Stimulated activated CD4-positive, alpha-beta T cell treated with anti-CD3 and anti-CD28 coated beads, Interleukin-12 subunit alpha, Interleukin-12 subunit beta, amount 100 ng/mL, for 4 hours (primary cell): Measurements from ENCODE around the gene VAV2.

Experiments
- DNase-seq: peaks from one replicate; pipeline ENCODE4 v3.0.0-alpha.2; 2020

Gene VAV2

DNA sequence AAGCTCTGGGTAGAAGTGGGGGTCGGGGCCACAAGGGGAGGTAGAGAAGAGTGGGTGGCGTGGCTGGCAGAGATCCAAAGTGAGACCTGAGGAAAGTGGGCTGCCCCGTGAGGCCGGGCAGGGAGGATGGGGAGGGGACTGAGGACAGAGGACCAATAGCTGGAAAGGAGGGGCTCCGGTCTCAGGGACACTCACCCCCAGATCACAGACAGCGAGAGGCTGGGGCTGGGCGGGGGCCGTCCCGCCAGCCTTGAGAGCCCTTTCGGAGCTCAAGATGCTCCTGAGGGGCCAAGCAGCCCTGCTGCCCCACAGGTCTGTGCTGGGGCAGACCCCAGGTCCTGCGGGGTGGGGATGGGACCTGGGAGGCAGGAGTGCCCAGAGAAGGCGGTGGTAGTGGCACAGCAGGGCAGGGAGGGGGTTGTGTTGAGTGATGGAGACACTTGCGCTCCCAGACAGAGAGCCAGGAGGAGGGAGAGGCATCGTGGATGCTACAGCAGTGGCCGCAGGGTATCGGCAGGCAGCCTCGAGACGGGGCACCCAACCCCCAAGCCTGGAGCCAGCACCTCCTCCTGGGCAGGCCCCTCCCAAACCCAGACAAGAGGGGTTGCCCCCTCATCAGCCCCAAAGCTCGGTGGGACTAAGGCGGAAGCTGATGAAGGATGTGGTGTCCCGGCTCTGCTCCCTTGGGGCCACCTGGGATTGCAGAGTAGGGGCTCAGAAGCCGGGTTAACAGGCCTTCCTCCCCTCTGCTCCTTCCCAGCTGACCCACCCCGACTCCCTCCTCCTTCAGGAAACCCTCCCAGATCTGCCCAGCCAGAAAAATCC lies 257.3 kb downstream of the VAV2 start:
- DNase-seq = no peak

DNA sequence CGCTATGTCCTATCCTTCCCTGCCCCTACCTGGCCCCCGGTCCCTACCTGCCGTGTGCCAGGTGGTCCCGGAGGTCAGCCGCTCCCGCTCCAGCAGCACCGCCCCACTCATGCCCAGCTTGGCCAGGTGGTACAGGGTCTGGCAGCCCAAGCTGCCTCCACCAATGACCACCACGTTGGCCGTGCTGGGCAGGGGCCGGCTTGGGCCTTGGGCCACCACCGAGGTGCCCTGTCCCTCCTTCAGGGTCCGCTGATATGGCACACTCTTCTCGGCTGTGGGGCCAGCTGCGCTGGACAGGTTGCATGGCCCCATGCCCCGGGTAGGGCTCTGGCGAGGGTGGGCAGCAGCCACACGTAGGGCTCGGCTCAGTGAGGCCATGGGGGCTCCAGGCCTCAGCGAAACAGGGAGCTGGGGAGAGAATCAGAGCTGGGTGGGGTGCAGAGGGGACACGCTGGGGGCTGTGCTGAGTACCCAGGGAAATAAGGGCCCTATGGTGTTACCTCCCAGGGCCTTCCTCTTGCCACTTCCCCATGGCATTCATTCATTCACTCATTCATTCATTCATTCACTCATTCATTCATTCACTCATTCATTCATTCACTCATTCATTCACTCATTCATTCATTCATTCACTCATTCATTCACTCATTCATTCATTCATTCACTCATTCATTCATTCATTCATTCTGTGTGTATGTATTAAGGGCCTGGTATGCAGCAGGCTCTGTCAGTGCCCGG lies 258.2 kb downstream of the VAV2 start:
- no peak for DNase-seq

DNA sequence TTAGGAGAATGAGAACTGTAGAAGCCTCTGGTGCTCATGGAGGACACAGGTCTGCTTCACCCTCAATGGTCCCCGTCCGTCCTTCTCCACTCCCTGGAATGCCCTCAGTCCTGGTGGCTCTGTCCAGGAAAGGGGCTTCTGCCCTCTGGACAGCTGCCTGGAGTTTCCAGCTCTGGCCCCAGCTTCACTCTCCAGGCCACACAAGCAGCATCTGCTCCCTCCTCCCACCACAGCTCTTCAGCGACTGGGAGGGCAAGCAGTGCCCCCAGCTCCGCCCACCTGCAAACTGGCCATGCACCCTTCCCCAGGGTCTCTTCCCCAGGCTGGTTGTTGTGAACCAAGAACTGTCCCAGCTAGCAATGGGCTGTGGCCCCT lies 258.7 kb downstream of the VAV2 start:
- DNase-seq = no peak

DNA sequence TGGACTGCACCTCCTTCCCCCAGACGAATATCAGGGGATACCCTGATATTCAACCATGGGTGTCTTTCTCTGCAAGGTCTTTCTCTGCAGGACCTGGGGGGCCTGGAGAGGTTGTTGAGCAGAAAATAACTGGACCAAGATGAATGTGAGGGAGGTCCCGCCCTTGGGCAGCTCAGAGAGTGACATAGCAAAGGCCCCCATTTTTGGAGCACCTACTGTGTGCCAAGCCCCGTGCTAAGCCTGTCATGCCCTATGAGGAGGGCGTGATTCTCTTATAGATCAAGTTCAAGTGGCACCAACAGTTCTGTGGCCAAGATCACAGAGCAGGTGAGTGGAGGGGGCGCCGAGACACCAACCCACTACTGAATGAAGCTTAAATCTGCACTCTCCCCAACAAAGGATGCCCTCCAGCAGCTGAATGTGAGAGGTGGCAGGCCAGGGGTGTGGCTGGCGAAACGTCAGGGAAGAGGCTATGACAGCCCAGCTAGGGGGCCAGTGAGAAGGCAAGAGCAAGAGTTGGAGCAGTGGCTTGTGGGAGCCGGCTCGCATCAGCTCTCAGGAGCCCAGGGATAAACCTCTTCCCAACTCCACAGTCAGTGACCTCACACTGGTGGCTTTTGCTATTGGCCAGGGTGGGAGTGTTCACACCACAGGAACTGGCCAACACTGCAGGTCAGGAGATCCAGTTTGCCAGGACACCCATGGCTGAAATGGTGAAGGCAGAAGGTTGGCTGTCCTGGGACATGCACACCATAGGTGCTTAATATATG lies 259.3 kb downstream of the VAV2 start:
- DNase-seq = no peak

DNA sequence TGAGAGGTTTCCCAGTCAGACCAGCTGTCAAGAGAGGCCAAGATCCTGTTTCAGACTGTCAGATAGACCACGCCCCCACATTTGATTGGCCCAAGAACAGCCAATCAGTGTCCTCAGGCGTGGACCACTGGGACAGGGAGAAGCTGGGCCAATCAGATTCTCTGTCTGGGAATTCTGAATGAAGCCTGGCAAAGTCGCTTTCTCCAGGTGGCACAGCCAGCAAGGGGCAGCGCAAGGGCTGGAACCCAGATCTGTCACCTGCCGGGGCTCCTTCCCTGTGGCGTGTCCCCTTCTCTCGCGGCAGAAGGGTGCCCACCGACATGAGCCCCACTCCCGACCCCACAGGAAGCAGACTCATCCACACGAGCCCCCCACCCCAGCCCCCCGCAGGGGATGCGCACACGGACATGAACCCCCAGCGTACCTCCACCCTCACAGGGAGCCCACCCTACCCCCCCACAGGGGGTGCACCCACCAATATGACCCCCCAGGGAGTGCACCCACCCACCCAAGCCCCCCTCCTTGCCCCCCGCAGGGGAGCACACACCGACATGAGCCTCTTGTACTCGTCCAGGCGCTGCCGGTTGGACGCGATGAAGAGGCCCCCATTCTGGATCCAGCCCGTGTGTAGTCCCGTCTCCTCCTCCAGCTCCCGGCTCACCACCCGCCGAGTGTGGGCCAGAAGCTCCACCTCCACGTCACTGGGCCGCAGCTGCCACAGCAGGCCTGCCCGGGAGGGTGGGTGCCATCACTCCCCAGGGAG lies 260.1 kb downstream of the VAV2 start:
- DNase-seq = no peak

DNA sequence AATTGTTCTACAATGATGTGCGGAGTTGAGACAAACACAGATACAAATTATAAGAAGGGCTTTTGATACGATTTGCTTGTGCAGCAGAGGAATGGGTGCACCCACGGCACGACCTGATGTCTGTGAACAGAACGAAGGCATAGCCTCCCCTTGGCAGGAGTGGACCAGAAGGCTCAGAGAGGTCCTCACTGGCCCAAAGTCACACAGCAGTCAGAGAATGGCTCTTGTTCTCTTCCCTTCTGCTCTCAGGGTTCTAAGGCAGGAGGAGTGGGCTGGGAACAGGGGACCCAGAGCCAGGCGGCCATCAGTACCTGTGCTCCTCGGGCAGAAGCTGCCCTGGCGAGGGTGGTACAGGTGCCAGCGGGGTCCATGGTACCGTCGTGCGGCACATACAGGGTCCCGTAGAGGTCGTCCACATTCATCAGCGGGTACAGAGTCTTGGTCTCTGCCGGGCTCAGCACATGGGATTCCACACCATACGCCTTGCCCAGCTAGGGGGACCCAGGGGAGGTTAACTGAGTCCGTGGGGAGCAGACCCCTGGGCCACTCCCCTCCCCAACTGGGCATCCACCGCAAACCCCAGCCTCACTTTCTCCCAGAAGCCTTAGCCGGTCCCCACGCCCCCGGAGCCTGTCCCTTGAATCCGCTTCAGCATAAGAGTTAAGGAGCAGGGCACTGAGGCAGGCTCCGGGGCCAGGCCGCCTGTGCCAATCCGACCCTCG lies 261.0 kb downstream of the VAV2 start:
- no peak for DNase-seq

DNA sequence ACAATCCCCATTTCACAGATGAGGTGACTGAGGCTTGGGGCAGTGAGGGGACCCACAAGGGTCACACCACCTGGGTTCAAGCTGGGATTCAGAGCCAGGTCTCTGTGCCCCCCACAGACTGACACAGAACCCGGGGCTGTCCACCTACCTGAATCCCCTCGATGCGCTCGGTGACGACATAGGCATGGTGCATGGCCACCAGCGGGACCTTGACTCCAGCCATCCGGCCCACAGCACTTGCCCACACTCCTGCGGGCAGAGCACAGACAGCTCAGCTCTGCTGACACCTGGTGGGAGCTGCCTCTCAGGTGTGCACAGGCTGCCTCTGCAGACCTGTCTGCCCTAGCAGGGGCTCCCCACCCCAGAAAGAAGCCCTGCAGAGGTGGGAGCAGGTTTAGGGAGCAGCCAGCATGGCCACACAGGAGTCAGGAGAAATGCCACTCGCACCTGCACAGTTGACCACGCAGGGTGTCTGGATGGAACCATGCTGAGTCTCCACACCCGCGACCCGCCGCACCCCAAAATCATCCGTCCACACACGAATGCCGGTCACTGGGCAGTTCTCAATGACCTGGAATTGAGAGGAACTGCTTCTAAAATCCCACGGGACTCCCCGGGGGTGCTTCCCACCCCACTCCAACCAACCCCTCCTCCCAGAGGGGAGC lies 262.4 kb downstream of the VAV2 start:
- DNase-seq = no peak

DNA sequence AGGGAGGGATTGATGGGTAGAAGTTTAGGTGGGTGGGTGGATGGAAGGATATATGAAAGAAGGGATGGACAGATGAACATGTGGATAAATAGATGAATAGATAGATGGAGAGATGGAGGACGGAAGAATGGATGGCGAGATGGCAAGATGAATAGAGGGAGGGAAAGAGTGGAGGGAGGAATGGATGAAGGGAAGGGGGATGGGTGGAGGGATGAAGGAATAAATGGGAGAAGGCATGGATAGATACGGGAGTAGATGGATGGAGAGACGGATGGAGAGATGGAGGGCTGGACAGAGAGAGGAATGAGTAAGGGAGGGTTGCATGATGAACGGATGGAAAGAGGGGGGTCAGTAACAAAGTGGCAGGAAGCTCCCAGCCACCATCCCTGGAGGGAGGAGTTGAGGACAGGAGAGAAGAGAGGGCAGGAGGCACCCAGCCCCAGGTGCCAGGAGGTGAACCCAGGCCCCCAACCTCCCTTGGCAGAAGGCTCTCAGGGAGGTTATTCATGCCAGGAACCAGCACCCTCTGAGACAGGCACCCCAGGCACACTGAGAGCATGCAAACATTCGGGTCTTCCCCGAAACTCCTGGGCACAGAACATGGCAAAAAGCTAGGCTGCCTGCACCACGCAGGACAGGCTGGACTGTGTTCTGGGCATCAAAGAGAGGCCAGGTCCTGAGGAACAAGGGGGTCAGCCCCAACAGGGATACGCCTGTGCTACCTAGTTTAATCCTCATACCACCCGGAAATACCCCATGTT lies 263.1 kb downstream of the VAV2 start:
- DNase-seq = no peak

DNA sequence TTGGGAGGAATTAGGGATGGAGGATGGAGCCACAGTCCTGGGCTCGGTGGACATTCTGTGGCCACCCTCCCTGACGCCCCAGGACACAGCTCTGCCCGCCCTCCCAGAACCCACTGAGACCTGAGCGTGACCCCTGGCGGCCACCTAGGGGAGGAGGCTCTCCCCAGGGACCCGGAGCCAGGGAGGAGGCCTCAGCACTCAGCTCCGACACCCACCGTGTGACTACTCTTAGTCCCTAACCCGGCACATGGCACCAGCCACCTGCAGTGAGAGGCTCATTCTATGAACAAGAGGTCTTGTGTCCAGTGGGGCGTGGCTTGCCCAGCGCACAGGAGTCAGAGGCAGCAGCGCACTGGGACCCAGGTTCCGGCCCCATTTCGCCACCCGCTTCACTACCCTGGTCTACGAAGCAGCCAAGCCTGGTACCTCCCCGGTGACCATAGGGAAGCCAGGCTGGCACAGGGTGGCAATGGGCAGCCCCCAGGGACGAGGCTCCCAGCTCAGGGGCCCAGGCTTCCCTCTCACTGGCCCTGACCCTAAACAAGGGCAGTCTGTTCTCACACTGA lies 264.2 kb downstream of the VAV2 start:
- no peak for DNase-seq

DNA sequence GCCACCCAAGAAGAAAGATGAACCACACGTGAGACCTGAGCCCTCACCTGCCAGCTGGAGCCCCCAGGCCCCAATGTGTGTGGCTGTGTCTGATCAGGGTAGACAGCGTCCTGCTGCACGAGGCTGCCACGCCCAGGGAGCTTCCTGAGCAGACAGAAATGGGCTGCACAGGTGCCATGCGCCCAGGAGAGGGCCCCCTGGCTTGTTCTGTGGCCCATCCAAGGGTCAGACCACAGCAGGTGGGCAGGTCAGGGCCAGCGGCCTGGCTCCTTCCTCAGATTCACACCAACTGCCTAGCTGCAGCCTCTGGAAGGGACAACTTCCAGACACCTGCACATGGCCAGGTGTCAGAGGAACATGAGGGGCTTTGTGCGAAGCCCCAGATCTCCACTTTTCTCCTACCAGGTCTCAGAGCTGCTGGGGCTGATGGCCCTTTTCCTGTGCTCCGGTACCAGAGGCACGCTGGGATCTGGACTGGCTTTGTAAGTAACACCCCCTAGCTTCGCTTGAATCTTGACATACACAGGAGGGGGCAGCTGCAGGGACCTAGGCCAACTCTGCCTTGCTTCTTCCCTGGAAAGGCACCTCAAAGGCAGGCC lies 264.7 kb downstream of the VAV2 start:
- DNase-seq = no peak

DNA sequence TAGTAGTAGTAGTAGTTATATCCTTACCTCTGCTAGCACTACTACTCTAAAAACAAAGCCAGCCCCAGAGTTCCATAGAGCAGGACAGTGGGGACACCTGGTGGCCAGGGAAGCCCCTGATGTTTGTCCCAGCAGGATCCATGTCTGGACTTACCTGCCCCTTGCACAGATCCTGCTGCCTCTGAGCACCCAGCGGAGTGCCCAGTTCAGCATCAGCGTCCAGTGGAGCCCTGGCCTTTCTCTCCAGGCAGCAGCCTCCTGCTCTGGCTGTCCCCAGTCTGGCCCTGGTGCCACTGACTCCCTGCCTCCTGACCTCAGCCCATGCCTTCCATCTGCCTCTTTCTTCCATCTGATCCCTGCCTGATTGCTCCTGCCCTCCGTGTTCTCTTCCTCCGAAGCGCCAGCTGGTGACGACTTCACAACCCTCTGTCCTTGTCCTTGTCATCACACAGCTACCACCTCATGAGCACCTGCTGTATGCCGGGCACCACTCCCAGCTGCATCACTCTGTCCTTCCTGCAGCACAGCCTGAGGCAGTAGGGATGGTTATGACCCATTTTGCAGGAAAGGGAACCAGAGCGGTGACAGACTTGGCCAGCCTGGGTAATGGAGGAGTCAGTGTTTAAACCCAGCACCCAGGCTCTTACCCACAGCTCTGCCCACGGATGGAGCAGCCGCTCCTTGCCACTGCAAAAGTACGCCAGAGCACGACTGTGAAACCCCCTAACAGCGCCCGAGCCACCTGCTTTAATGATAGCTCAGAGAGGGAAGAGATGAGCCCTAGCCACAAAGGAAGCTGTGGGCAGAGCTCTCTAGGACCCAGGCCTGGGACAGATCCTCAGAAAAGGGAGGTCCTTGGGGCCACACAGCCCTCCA lies 265.5 kb downstream of the VAV2 start:
- peak; percentile 58 for DNase-seq

DNA sequence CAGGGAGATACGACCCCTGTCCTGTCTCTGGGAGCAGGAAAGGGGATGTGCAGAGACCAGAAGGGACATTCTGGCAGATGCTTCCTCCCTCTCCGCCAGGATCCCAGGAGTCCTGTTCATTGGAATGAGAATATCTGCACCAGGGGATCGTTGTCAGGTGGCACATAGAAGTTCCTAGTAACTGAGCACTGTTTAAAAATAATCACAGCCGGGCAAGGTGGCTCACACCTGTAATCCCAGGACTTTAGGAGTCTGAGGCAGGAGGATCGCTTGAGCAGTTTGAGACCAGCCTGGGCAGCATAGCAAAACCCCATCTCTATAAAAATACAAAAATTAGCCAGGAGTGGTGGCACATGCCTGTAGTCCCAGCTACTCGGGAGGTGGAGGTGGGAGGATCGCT lies 266.2 kb downstream of the VAV2 start:
- no peak for DNase-seq

DNA sequence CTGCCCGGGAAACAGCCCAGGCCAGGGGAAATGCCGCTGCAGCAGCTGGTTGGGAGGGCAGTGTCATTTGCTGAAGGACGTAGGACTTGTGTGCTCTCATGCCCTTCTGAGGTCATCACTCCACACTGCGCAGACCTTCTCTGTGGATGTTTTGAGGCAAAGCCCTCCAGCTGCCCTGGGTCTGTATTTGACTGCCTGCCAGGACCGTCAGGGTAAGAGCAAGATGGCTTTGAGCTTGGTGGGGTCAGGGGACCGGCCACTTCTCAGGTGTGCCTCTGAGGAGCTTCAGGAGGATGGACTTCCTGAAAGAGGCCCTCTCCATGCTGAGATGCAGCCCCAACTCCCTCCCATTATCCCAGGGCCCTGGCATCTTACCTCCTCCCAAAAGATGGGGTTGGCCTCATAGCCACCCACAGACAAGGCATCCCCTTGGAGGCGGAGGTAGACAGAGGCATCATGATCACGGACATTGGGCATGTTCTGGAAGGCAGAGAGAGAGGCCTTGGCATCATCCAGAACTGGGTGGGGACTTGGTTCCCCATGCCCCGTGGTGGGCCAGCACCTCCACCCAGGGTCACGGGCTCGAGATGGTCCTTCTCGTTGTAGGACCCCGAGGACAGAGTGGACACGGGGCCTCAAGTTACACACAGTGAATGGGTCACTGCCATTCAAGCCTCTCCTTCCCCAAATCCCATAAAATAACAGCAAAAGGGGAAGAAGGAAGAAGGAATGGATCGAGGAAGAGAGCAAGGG lies 273.4 kb downstream of the VAV2 start:
- DNase-seq = no peak

DNA sequence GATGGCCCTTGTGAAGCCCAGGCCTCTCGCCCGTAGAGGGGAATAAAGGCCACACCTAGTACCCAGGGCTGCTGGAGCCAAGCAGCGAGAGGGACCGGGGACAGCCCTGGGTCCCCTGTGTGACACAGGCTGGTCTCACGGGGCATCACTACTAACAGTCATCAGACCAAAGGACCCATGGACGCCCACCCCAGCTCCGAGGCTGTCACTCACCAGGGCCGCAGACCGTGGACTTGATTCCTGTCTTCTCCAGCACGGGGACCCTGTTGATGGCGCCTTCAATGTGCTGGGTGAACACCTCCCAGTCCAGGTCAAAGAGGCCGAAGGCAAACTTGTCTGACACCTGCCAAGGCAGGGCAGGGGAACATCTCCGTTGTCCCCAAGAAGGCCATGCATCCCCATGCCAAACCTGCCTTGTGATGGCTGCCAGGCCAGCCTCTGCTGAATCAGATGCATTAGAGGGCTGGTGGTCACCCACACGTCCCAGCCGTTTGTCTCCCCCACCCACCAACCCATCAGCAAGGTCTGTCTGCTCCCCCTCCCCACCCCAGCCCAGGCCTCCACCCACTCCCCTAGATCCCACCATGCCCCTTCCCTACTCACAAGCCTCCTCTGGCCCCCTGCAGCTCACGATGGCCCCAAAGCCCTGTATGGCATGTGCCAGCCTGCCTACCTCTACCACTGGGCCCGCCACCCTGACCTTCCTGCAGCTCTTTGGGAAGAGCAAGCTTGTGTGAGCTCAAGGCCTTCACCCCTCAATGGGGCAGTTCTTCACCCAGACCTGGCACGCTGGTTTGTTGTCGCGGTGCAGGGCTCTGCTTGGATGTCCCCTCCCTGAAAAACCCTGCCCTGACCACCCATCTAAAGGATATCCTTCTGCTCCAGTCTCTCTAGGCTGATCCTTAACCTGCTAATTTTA lies 274.8 kb downstream of the VAV2 start:
- DNase-seq = no peak

DNA sequence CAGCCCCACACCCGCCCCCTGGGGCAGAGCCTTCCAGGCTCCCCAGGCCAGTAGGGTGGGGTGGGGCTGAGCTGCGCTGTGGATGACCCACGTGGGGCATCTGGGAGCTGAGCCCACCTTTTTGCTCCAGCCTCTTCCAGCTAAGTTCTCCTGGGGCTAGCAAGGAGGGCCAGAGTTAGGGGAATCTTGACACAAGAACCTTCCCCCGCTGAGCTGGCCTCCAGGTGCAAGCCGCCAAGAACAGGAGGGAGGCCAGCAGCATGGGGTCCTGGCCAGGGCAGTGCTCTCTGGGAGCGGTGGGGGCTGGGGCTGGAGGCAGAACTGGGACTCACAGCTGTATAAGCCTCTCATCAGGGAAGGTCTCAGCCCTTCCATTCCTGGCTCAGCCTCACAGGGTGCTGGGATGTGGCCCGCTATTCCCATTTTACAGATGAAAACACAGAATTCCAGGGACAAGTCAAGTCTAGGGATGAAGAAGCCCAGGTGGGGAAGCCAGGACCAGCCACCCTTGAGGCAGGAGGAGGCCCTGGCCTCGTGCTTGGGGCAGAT lies 275.5 kb downstream of the VAV2 start:
- DNase-seq = no peak

DNA sequence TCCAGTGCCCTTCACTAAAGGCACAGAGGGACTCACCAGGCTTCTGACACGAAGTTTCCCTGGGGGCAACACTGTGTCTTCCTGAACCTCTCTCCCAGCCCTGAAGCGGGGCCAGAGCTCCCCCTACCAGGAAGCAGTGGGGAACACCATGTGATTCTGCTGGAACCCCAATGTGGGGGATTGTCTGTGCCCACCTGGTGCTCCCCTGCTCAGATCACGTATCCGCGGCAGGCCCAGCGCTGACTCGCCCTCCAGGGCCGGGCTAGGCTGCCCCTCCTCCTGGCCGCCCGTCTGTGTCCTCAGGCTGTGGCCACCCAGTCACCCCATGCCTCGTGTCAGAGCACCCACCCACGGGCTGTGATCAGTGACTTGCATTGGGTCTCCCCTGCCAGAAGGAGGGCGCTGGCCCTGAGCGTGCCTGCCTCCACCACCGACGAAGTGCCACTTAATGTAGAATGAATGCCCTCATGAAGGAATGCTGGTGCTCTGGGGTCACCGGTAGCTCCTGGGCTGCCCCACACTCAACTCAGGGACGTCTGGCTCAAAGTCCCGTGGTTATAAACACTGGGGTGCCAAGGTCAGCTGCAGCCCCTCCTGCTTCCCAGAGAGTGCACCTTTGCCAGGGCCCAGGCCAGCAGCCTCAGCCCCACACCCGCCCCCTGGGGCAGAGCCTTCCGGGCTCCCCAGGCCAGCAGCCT lies 276.1 kb downstream of the VAV2 start:
- DNase-seq = no peak
